Measurements from ENCODE around the gene ADI1.

Gene ADI1, protein sequence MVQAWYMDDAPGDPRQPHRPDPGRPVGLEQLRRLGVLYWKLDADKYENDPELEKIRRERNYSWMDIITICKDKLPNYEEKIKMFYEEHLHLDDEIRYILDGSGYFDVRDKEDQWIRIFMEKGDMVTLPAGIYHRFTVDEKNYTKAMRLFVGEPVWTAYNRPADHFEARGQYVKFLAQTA

DNA sequence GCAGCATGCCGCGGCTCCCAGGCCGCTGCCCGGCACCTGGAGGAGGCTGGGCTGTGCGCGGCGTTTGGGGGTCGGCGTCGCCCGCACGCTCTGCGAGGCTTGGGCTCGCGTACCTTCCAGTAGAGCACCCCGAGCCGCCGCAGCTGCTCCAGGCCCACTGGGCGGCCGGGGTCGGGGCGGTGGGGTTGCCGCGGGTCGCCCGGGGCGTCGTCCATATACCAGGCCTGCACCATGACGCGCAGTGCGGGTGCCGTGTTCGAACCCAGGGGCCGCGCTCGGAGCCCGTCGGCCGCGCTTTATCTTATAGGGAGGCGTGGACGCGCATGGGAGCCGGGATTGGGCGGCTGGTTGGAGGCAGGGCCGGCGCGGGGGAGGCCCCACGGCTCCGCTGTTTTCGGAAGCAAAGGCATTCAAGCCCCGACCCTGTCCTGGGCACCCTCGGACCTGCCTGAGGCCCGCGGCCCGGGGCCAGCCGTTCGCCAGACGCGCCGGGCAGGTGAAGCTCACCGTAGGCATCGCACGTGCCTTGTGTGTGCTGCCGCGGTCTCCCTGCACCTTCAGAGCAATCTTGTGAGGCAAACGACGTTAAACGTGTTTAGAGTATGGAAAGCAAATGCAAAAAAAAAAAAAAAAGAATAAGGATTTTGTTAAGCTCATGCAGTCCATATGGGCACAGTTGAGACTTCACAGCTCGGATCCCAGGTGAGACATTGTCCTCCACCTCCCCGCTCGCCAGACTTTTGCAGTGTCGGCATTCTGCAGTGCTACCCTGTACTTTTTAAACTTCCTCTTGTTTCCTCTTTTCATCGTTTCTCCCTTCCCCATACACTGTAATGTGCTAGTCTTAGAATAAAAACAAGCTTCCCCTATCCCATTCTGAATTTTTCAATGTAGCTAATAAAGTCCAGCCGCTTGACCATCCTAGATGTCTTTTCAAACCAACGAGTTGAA lies at the start of gene ADI1:
TSS of gene ADI1 (minus strand) at position 277 of the 951 bp plus-strand sequence. CDS start at position 233, 44 bp downstream.
- peaks cover 6% of the 10 kb centered on the region for H3K36me3 ChIP-seq (ENCODE audit: control insufficient read depth, insufficient read depth, low read length, severe bottlenecking)
- no peaks in the 10 kb centered on the region for H3K9me3 ChIP-seq (ENCODE audit: control insufficient read depth, low read length)
- peak; percentile 92 for DNase-seq (ENCODE audit: low read depth)
- no peaks in the 10 kb centered on the region for H3K27me3 ChIP-seq (replicated peaks; ENCODE audit: control insufficient read depth, insufficient read depth, low read length)
- H3K9ac ChIP-seq (ENCODE audit: low read length): peak within 1 kb of the TSS; percentile 92
- peaks cover 31% of the 10 kb centered on the region for H3K4me1 ChIP-seq (ENCODE audit: control insufficient read depth, insufficient read depth, low read length)
- peak within 1 kb of the TSS; percentile 84 for H3K4me3 ChIP-seq (ENCODE audit: low read length)

DNA sequence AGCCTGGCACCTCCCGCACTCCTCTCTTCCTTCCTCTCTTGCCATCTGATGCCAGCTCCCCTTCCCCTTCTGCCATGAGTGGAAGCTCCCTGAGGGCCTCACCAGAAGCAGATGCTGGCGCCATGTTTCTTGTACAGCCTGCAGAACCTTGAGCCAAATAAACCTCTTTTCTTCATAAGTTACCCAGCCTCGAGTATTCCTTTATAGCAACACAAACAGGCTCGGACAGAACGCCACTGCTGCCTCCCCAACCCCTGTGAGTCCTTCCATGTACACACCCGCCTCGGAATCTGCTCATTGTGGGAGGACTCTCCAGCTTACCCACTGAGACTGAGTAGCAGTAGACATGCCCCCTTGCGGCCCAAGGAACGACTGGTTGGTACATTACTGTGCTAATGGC lies 47.5 kb upstream of the ADI1 start:
- no peaks in the 10 kb centered on the region for H3K36me3 ChIP-seq (ENCODE audit: control insufficient read depth, insufficient read depth, low read length, severe bottlenecking)
- no peak overlapping the region for H3K4me3 ChIP-seq (ENCODE audit: low read length)
- H3K27me3 ChIP-seq (replicated peaks; ENCODE audit: control insufficient read depth, insufficient read depth, low read length): no peaks in the 10 kb centered on the region
- H3K9ac ChIP-seq (ENCODE audit: low read length): no peak overlapping the region
- H3K9me3 ChIP-seq (ENCODE audit: control insufficient read depth, low read length): no peaks in the 10 kb centered on the region
- no peaks in the 10 kb centered on the region for H3K4me1 ChIP-seq (ENCODE audit: control insufficient read depth, insufficient read depth, low read length)
- no peak for DNase-seq (ENCODE audit: low read depth)

DNA sequence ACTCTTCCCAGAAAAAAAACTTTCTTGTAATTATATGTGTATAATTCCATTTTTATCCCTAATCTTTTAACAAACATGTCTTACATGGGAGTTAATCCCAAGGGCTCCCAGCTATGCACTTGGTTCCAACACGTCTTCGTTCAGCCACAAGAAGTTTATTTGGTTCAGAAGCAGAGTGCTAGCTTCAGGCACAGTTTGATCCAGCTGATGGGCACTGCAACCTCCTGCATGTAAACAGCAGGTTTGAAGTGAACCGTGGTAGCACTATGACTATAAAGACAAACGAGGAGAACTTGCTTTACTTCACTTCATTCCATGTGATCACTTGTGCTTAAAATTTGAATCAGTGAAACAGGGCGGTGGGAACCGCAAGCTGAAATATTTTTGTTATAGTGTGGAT lies 45.8 kb upstream of the ADI1 start:
- H3K4me1 ChIP-seq (ENCODE audit: control insufficient read depth, insufficient read depth, low read length): no peaks in the 10 kb centered on the region
- H3K27me3 ChIP-seq (replicated peaks; ENCODE audit: control insufficient read depth, insufficient read depth, low read length): no peaks in the 10 kb centered on the region
- H3K9ac ChIP-seq (ENCODE audit: low read length): no peak overlapping the region
- no peaks in the 10 kb centered on the region for H3K36me3 ChIP-seq (ENCODE audit: control insufficient read depth, insufficient read depth, low read length, severe bottlenecking)
- H3K9me3 ChIP-seq (ENCODE audit: control insufficient read depth, low read length): no peaks in the 10 kb centered on the region
- no peak for DNase-seq (ENCODE audit: low read depth)
- H3K4me3 ChIP-seq (ENCODE audit: low read length): no peak overlapping the region

DNA sequence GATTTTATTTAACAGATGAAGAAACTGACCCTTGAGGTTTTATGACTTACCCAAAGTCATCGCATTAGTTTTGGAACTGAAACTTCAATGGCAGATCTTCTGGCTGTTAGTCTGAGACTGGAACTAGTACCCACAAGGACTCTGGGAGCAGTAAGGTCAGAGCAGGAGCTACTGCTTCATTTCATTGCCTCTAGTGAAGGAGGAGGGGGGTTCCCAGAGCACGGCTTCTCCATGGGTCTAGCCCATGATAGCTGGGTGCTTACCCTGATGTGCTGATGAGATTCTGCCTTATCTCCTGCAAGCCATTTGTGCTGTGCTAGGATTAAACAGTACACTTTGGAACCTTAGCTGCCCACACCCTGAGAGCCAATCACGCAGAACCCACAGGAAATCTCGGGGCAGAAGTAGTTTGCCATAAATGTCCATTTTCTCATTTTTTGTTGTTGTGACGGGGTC lies 44.2 kb upstream of the ADI1 start:
- no peak for DNase-seq (ENCODE audit: low read depth)
- no peaks in the 10 kb centered on the region for H3K27me3 ChIP-seq (replicated peaks; ENCODE audit: control insufficient read depth, insufficient read depth, low read length)

DNA sequence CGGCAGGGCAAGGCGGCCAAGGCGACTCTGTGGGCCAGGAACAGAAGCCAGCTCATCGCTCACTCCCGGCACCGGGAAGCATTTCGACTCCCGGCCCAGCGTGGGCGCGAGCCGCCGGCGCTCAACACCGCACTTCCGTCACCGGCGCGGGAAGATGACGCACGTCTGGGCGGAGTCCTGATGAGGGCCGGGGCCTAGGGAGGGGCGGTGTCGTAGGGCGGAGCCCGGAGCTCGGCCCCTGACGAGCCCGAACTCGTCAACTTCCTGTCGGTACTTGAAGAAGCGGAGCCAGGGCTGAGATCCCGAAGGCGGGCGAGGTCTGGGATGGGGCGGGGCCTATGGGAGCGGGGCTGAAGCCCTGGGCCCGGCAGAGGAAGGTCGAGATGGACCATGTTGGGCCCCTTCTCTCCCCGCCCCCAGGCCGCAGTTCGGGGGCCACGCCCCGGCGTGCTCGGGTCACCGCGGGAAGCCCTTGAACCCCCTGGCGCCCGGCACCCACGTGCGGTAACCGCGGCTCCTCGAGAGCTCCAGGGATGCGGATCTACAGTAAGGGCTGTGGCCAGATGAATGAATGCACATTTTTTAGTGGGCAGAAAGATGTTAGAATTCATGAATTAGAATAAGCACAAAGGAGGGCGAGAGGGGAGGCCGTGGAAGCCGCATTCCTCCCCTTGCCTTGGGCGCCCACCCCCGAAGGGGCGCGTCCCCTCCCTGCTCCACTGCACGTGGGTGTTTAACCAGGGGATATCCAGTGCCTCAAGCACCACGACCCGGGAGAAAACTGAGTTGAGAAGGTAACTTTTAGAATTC lies 39.1 kb upstream of the ADI1 start, which contains the start of gene RNASEH1:
TSS of gene RNASEH1 (minus strand) at position 129 of the 810 bp plus-strand sequence. CDS start at position 56, 73 bp downstream.
- peaks cover 33% of the 10 kb centered on the region for H3K36me3 ChIP-seq (ENCODE audit: control insufficient read depth, insufficient read depth, low read length, severe bottlenecking)
- no peaks in the 10 kb centered on the region for H3K27me3 ChIP-seq (replicated peaks; ENCODE audit: control insufficient read depth, insufficient read depth, low read length)
- peaks cover 10% of the 10 kb centered on the region for H3K4me1 ChIP-seq (ENCODE audit: control insufficient read depth, insufficient read depth, low read length)
- H3K9ac ChIP-seq (ENCODE audit: low read length): peak within 1 kb of the TSS; percentile 91
- H3K9me3 ChIP-seq (ENCODE audit: control insufficient read depth, low read length): no peaks in the 10 kb centered on the region
- peak within 1 kb of the TSS; percentile 86 for H3K4me3 ChIP-seq (ENCODE audit: low read length)
- peak; percentile 99 for DNase-seq (ENCODE audit: low read depth)

More for the DNA sequence above, 44.2 kb upstream of the ADI1 start:
- Histone ChIP-seq H3K36me3 (ENCODE audit: control insufficient read depth, insufficient read depth, low read length, severe bottlenecking) (no peaks in the 10 kb centered on the region), H3K4me3 (ENCODE audit: low read length) (no peak overlapping the region), H3K9me3 (ENCODE audit: control insufficient read depth, low read length) (no peaks in the 10 kb centered on the region), H3K9ac (ENCODE audit: low read length) (no peak overlapping the region), H3K4me1 (ENCODE audit: control insufficient read depth, insufficient read depth, low read length) (no peaks in the 10 kb centered on the region)

DNA sequence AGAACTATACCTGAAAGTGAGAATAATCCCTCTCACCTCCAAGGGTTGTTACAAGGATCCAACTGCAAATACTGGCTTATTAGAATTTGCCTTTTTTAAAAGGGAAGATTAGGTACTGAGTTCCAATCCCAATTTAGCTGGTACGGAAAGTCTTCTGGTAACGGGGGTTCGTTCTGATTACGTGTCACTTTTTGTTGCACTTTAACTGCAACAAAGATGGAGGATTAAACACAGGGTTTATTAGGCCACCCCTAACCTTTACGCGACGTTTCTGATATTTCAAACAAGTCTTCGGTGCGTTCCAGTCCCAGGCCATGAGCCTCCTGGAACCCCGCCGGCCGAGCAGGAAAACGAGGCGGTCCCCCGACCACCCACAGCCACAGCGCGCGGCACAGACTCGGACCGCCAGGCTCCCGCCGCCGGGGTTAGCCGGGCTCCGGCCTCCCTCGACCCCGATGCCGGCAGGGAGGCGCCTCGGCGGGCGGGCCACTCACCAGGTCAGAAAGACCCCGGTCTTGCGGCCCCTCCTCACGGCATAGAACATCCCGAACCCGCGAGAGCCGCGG lies 38.4 kb upstream of the ADI1 start:
- Histone ChIP-seq H3K27me3 (replicated peaks; ENCODE audit: control insufficient read depth, insufficient read depth, low read length) (no peaks in the 10 kb centered on the region), H3K4me1 (ENCODE audit: control insufficient read depth, insufficient read depth, low read length) (peaks cover 10% of the 10 kb centered on the region), H3K9ac (ENCODE audit: low read length) (peak overlapping the region; percentile 91), H3K9me3 (ENCODE audit: control insufficient read depth, low read length) (no peaks in the 10 kb centered on the region), H3K4me3 (ENCODE audit: low read length) (peak overlapping the region; percentile 86), H3K36me3 (ENCODE audit: control insufficient read depth, insufficient read depth, low read length, severe bottlenecking) (peaks cover 39% of the 10 kb centered on the region)
- DNase-seq (ENCODE audit: low read depth): no peak

DNA sequence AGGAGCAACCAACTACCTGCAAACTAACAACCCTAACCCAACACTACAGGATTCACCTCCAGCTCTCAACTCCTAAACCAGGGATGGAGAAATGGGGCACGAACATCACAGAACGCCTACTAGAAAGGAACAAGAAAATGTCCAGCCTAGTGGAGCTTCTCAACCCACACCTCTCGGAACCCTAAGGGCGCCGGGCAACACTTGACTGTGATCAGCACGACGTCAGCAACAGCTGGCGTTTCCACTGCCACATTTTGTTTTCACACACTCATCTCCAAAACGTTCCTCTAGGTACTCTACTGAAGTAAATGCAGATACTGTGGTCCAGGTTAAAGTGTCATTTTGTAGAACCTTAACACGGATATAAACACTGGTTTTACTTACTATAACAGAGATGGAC lies 34.6 kb upstream of the ADI1 start:
- H3K4me1 ChIP-seq (ENCODE audit: control insufficient read depth, insufficient read depth, low read length): peaks cover 10% of the 10 kb centered on the region
- peaks cover 73% of the 10 kb centered on the region for H3K36me3 ChIP-seq (ENCODE audit: control insufficient read depth, insufficient read depth, low read length, severe bottlenecking)
- H3K27me3 ChIP-seq (replicated peaks; ENCODE audit: control insufficient read depth, insufficient read depth, low read length): no peaks in the 10 kb centered on the region
- no peaks in the 10 kb centered on the region for H3K9me3 ChIP-seq (ENCODE audit: control insufficient read depth, low read length)
- H3K9ac ChIP-seq (ENCODE audit: low read length): no peak overlapping the region
- no peak for DNase-seq (ENCODE audit: low read depth)
- no peak overlapping the region for H3K4me3 ChIP-seq (ENCODE audit: low read length)

DNA sequence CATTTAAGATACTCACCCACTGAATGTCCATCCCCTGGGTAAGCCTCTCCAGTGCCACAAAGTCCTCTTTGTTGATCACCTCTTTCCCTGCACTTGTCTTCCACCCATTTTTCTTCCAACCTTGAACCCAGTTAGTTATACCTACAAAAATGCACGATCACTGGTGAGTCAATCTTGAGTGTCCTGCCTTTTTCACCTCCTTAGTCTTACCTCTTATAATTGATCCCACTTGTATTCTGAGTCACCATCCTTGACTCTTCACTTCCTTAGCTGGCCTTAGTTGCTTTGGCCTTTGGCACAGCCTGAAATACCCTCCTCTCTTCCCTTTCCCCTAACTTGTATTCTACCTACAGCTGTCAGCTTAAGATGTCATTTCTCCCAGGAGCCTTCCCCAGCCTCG lies 28.6 kb upstream of the ADI1 start:
- no peak overlapping the region for H3K9ac ChIP-seq (ENCODE audit: low read length)
- H3K4me1 ChIP-seq (ENCODE audit: control insufficient read depth, insufficient read depth, low read length): no peaks in the 10 kb centered on the region
- H3K9me3 ChIP-seq (ENCODE audit: control insufficient read depth, low read length): no peaks in the 10 kb centered on the region
- H3K27me3 ChIP-seq (replicated peaks; ENCODE audit: control insufficient read depth, insufficient read depth, low read length): no peaks in the 10 kb centered on the region
- H3K4me3 ChIP-seq (ENCODE audit: low read length): no peak overlapping the region
- DNase-seq (ENCODE audit: low read depth): no peak
- peaks cover 97% of the 10 kb centered on the region for H3K36me3 ChIP-seq (ENCODE audit: control insufficient read depth, insufficient read depth, low read length, severe bottlenecking)

DNA sequence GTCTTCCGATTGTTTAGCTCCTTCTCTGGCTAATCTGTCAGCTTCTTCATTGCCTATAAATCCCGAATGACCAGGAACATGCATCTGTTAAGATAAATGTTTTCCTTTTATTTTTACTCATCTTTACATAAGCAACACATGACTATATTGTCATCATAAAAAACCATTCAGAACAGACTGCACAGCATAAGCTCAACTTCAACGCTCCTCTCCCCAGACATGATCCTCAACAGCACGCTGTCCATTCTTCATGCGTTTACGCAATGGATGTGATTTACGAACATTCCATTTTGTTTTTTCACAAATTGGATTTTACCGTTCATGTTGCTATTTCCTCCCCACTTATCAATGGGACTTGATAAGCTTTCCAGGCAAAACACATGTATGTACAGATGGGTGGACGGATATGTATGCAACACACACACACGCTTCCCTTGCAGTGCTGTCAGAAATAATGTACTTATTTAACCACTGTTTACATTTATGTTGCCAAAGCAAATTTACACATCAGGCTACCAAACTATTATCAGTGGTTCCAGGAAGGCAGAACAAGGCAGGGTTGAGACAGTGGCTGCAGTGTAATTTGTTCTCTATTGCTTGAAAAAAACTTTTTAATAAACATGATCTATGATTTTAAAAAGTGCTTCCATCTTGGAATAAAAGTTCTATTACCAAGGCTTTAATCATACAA lies 26.6 kb upstream of the ADI1 start:
- Histone ChIP-seq H3K9me3 (ENCODE audit: control insufficient read depth, low read length) (no peaks in the 10 kb centered on the region), H3K36me3 (ENCODE audit: control insufficient read depth, insufficient read depth, low read length, severe bottlenecking) (peaks cover 98% of the 10 kb centered on the region), H3K4me1 (ENCODE audit: control insufficient read depth, insufficient read depth, low read length) (no peaks in the 10 kb centered on the region), H3K9ac (ENCODE audit: low read length) (no peak overlapping the region), H3K4me3 (ENCODE audit: low read length) (no peak overlapping the region), H3K27me3 (replicated peaks; ENCODE audit: control insufficient read depth, insufficient read depth, low read length) (no peaks in the 10 kb centered on the region)
- no peak for DNase-seq (ENCODE audit: low read depth)

DNA sequence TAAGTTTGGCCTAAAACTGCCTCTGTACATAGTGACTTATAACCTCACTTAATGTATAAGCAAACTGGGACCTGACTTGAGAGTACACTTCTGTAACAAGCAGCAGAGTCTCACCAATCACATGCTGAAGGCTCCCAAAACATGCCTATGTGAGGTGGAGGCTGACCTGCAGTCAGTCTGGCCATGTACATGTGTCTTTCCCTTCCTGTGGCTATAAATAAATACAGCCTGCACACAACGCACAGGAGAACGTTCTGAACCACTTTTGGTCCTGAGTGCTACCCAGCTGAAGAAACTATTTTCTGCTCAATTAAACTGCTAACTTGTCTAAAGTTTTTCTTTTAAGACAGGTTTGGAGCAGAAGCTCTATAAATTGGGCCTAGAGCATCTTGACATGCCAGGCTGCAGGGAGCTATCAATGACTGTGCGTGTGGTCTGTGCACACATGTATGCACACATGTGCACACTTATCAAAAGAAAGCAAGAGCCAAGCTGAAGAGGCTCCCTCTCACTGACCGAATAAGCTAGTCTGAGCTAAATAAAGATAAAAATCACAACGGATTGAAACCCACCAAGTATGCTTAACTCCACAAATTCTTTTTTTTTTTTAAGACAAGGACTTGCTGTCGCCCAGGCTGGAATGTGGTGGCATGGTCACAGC lies 23.8 kb upstream of the ADI1 start:
- H3K9me3 ChIP-seq (ENCODE audit: control insufficient read depth, low read length): no peaks in the 10 kb centered on the region
- H3K4me1 ChIP-seq (ENCODE audit: control insufficient read depth, insufficient read depth, low read length): no peaks in the 10 kb centered on the region
- peaks cover 79% of the 10 kb centered on the region for H3K36me3 ChIP-seq (ENCODE audit: control insufficient read depth, insufficient read depth, low read length, severe bottlenecking)
- DNase-seq (ENCODE audit: low read depth): no peak
- H3K4me3 ChIP-seq (ENCODE audit: low read length): no peak overlapping the region
- no peaks in the 10 kb centered on the region for H3K27me3 ChIP-seq (replicated peaks; ENCODE audit: control insufficient read depth, insufficient read depth, low read length)
- H3K9ac ChIP-seq (ENCODE audit: low read length): no peak overlapping the region

Data from adipocyte (in vitro differentiated cells).